Fibroblast of villous mesenchyme (primary cell): ENCODE measurements around the gene GULP1. TPM values are rescaled to one million over a fixed set of nuclear protein-coding genes. Genes with fewer than 3 reads are reported as not detected.

Source experiments
- DNase-seq: peaks from one replicate; pipeline ENCODE4 v3.0.0-alpha.2; 2010; ENCODE audit warnings: low read depth
- H3K4me3 ChIP-seq: 2 replicates; pipeline ENCODE4 v1.5.1; 2011; ENCODE audit warnings: low read depth, mild to moderate bottlenecking, low read length
- total RNA-seq: library from RNA; depleted of rRNA; stranded (reverse); fragments of >200 nt; gene quantifications from 2 replicates; pipeline ENCODE4 v1.2.3, GENCODE V29; 2012
- TF ChIP-seq, protein P1 (sequence below): IDR thresholded peaks from 2 replicates; pipeline ENCODE4 v1.5.1; 2012; ENCODE audit warnings: low read depth, mild to moderate bottlenecking, low read length; ENCODE audit not compliant: insufficient read depth

The GULP1 gene
- total RNA-seq, 1 donor, result 53.1 TPM

DNA sequence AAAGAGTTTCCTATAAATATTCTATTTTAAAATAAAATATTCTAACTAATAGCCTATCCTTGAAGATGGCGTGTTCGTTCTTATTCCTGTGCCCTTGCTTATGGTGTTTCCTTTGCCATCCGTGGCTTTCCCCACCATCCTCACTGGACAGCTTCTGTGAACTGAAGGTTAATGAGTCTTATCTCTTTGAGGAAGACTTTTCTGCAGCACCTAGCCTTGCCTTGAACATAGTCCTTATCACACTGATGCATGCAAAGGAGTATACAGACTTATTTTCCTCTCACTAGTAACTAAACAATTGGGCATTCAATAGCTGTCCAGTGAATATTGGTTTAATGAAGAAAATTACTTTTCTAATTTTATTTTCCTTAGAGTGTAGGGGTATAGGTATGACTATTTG, 88.1 kb downstream of the GULP1 start:
- DNase-seq, result no peak
- TF ChIP-seq, protein P1, sequence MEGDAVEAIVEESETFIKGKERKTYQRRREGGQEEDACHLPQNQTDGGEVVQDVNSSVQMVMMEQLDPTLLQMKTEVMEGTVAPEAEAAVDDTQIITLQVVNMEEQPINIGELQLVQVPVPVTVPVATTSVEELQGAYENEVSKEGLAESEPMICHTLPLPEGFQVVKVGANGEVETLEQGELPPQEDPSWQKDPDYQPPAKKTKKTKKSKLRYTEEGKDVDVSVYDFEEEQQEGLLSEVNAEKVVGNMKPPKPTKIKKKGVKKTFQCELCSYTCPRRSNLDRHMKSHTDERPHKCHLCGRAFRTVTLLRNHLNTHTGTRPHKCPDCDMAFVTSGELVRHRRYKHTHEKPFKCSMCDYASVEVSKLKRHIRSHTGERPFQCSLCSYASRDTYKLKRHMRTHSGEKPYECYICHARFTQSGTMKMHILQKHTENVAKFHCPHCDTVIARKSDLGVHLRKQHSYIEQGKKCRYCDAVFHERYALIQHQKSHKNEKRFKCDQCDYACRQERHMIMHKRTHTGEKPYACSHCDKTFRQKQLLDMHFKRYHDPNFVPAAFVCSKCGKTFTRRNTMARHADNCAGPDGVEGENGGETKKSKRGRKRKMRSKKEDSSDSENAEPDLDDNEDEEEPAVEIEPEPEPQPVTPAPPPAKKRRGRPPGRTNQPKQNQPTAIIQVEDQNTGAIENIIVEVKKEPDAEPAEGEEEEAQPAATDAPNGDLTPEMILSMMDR, result no peak
- H3K4me3 ChIP-seq, result no peak overlapping the region

DNA sequence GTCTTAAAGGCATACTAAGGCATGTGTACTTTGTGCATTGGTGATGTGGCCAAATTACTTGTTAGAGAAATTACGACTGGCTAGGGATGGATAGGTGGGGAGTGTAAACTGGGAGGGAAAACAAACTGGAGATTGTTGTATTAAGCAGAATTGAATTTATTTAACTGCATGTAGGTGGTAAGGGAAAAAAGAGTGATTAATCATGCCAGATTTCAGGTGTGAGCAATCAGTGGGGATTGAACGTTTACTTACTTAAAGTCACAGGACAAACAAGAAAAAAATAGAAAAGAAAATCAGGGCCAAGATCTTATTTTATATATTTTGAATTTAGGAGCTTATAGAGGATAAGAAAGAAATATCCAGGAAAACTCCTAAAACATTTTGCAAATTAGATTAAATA, 88.6 kb downstream of the GULP1 start:
- TF ChIP-seq, protein P1, result no peak
- no peak overlapping the region for H3K4me3 ChIP-seq
- no peak for DNase-seq

DNA sequence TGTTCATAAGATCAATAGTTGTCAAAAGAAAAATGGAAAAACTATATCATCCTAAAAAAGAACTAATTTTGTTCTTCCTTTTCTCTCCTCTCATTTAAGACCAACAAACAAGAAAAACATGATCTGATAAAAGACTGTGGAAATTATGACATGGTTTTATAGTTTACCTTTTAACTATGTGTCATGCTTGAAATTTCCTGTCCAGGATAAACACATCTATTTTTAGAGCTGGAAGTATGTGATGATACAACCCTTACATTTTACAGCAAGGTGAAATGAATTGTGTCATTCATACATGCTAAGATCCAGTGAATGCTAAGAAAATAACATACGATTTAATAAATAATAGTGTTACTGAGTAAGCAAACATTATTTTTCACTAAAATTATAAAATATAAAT, 89.9 kb downstream of the GULP1 start:
- TF ChIP-seq, protein P1, result no peak
- DNase-seq, result peak; percentile 74
- no peak overlapping the region for H3K4me3 ChIP-seq

DNA sequence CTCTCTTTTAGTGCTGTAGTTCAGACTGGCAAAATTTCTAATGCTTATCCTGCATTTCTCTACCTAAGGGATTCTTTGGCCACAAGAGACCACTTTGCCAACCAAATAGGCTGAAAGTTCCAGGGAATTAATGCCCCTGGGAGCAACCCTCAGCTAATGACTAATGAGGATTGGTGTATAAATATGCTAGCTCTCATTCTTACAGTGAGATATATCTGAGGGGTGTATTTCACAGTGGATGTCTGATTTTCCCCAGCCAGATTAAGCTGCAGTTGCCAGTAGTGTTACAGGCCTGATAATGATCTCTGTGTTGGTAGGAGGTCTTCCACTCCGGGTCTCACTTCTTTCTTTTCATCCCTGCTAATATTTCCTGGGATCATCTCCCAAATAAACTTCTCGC, 90.4 kb downstream of the GULP1 start:
- TF ChIP-seq, protein P1, result no peak
- DNase-seq, result no peak
- no peak overlapping the region for H3K4me3 ChIP-seq

DNA sequence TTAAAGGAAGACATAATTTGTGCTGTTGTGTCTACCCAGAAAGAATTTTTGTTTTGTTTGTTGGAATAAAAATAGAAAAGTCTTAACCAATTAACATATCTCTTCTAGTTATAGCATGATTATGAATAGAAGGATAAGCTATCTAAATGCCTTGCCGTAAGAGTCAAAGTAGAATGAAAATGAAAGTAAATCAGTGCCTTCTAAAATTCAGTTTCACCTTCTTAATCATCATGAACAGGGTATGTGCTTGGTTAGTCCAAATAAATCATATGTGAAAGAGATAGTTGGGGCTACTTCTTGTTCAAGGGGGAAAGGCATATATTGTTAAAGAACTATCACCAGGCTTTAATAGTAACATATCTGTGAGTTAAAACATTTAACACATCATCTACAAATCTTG, 91.5 kb downstream of the GULP1 start:
- H3K4me3 ChIP-seq, result peak overlapping the region; percentile 33
- TF ChIP-seq, protein P1, result no peak
- peak; percentile 48 for DNase-seq

DNA sequence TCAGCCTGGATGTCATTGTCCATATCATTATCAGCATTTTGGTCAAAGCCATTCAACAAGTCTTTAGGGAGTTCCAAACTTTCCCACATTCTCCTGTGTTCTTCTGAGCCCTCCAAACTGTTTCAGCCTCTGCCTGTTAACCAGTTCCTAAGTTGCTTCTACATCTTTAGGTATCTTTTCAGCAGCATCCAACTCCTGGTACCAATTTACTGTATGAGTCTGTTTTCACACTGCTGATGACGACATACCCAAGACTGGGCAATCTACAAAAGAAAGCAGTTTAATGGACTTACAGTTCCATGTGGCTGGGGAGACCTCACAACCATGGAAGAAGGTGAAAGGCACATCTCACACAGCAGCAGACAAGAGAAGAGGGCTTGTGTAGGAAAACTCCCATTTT, 94.2 kb downstream of the GULP1 start:
- no peak for DNase-seq
- TF ChIP-seq, protein P1, result no peak
- no peak overlapping the region for H3K4me3 ChIP-seq

DNA sequence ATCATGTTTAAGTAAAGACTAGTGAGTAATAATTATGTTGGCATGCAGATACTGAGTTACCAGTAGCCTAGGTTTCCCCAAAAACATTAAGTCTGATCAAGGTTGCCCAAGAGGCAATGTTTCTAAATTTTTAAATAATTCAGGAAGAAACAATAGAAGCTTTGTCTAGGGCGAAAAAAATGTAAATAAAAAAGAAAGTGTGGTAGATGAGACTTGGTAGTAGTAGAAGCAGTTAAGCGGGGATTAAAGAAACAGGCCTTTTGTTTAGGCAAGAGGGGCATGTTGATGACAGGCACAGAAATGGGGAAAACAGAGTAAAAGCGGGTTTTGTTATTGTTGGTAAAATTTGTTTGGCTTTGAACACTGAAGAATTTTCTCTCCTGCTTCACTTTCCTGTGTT, 97.2 kb downstream of the GULP1 start:
- H3K4me3 ChIP-seq, result no peak overlapping the region
- TF ChIP-seq, protein P1, result no peak
- DNase-seq, result no peak
